Activated naive CD8-positive, alpha-beta T cell treated with anti-CD3 and anti-CD28 coated beads, Interleukin-2, amount 50 U/mL, for 24 hours (primary cell): ENCODE data around the gene GDAP1L1.
A peak's percentile ranks its signal among the peaks of the same experiment; 100 is the strongest.
"Not testable (repeated sequence)": the region's sequence is repeated elsewhere in the genome, so short reads cannot be mapped to it uniquely, and the experiment has no call there.

ENCODE experiments used
- ATAC-seq: fragments of 150-1000 bp; cut with Tn5 transposase; one replicate; pipeline ENCODE4 v1.10.0; 2021
- DNase-seq: peaks from one replicate; pipeline ENCODE4 v3.0.0; 2021
- H3K27ac Mint-ChIP-seq: one replicate; pipeline ENCODE4 v1.8.0; 2021; ENCODE audit warnings: mild to moderate bottlenecking, mixed read lengths
- H3K27me3 Mint-ChIP-seq: one replicate; pipeline ENCODE4 v1.8.0; 2021; ENCODE audit warnings: mixed read lengths
- H3K36me3 Mint-ChIP-seq: one replicate; pipeline ENCODE4 v1.8.0; 2021; ENCODE audit warnings: low read depth, mixed read lengths
- H3K4me1 Mint-ChIP-seq: one replicate; pipeline ENCODE4 v1.8.0; 2021; ENCODE audit warnings: mixed read lengths
- H3K4me3 Mint-ChIP-seq: one replicate; pipeline ENCODE4 v1.8.0; 2021; ENCODE audit warnings: mild to moderate bottlenecking, moderate library complexity, mixed read lengths
- H3K9me3 Mint-ChIP-seq: one replicate; pipeline ENCODE4 v1.8.0; 2021; ENCODE audit warnings: mixed read lengths

The GDAP1L1 gene

GRCh38 chr20:44326391-44327159, 79.5 kb downstream of the GDAP1L1 start:
- Mint-ChIP-seq H3K4me1 (peaks cover 2% of the 10 kb centered on the region), H3K27ac (no peak overlapping the region), H3K36me3 (no peaks in the 10 kb centered on the region), H3K9me3 (no peaks in the 10 kb centered on the region), H3K4me3 (peak overlapping the region; percentile 48), H3K27me3 (peaks cover 6% of the 10 kb centered on the region)
- peak; percentile 57 for ATAC-seq
- DNase-seq, result peak; percentile 33

GRCh38 chr20:44327748-44328147, 80.6 kb downstream of the GDAP1L1 start:
- not testable (repeated sequence) for H3K4me3 Mint-ChIP-seq, H3K27me3 Mint-ChIP-seq, H3K4me1 Mint-ChIP-seq

GRCh38 chr20:44328428-44328827, 81.3 kb downstream of the GDAP1L1 start:
- no peak for DNase-seq
- H3K27ac Mint-ChIP-seq, result no peak overlapping the region
- H3K4me3 Mint-ChIP-seq, result no peak overlapping the region
- peaks cover 6% of the 10 kb centered on the region for H3K27me3 Mint-ChIP-seq
- no peaks in the 10 kb centered on the region for H3K9me3 Mint-ChIP-seq
- peaks cover 2% of the 10 kb centered on the region for H3K4me1 Mint-ChIP-seq
- H3K36me3 Mint-ChIP-seq, result no peaks in the 10 kb centered on the region
- no peak for ATAC-seq

More at GRCh38 chr20:44327748-44328147, 80.6 kb downstream of the GDAP1L1 start:
- ATAC-seq, H3K27ac Mint-ChIP-seq, H3K36me3 Mint-ChIP-seq, DNase-seq, H3K9me3 Mint-ChIP-seq: not testable (repeated sequence)
